Measurements from ENCODE around the gene KRT79.

GRCh38 chr12:52857500-52857899, 23.4 kb upstream of the KRT79 start:
- TF ChIP-seq CTCF (IDR thresholded peaks at IDR 0.05) (no peak), POLR2A (IDR thresholded peaks at IDR 0.05) (no peak)

Measured in heart left ventricle (tissue), 13 donors.